CD4-positive, CD25-positive, alpha-beta regulatory T cell (primary cell): ENCODE results near the gene TOE1. TPM values are rescaled to one million over a fixed set of nuclear protein-coding genes. Genes with fewer than 3 reads are reported as not detected.

ENCODE experiments used
- ATAC-seq, 2 donors: fragments of 150-1000 bp; cut with Tn5 transposase; one replicate each; pipeline ENCODE4 v1.10.0; 2021; ENCODE audit warnings: low read depth in 2 of 2, moderate number of reproducible peaks in 2 of 2, moderate library complexity in 1 of 2
- DNase-seq, 3 donors: peaks; one replicate each; pipeline versions ENCODE4 v3.0.0 to v3.0.0-alpha.2; 2012 to 2022; ENCODE audit warnings: mixed read lengths in 1 of 3
- H3K27ac ChIP-seq: one replicate; pipeline ENCODE4 v1.7.0; 2013; ENCODE audit warnings: mild to moderate bottlenecking, low read length; ENCODE audit not compliant: insufficient read depth, poor library complexity, severe bottlenecking
- H3K27me3 ChIP-seq: one replicate; pipeline ENCODE4 v1.7.0; 2013; ENCODE audit warnings: low read length; ENCODE audit not compliant: control insufficient read depth, insufficient read depth
- H3K36me3 ChIP-seq: one replicate; pipeline ENCODE4 v1.7.0; 2013; ENCODE audit warnings: mild to moderate bottlenecking, low read length, moderate library complexity; ENCODE audit not compliant: control insufficient read depth, insufficient read depth
- H3K4me1 ChIP-seq: 2 replicates; pipeline ENCODE4 v1.7.0; 2013; ENCODE audit warnings: mild to moderate bottlenecking, low read length; ENCODE audit not compliant: insufficient read depth, control insufficient read depth, poor library complexity, severe bottlenecking
- H3K4me3 ChIP-seq: one replicate; pipeline ENCODE4 v1.7.0; 2013; ENCODE audit warnings: low read depth, mild to moderate bottlenecking, low read length, moderate library complexity
- H3K9me3 ChIP-seq, 2 experiments: 1 replicate in 1 of 2; 2 replicates in 1 of 2; pipeline ENCODE4 v1.7.0; 2013; ENCODE audit warnings: low read length in 2 of 2, mild to moderate bottlenecking in 1 of 2, moderate library complexity in 1 of 2; ENCODE audit not compliant: control insufficient read depth in 2 of 2
- H3K27ac Mint-ChIP-seq, 3 donors: one replicate each; pipeline ENCODE4 v1.8.0; 2020 to 2022; ENCODE audit warnings: mild to moderate bottlenecking in 3 of 3, mixed read lengths in 3 of 3, moderate library complexity in 2 of 3
- H3K27me3 Mint-ChIP-seq: one replicate; pipeline ENCODE4 v1.8.0; 2022; ENCODE audit warnings: mild to moderate bottlenecking, mixed read lengths
- H3K36me3 Mint-ChIP-seq: one replicate; pipeline ENCODE4 v1.8.0; 2020; ENCODE audit warnings: mixed read lengths
- H3K4me1 Mint-ChIP-seq, 4 donors: one replicate each; pipeline ENCODE4 v1.8.0; 2020 to 2022; ENCODE audit warnings: mixed read lengths in 4 of 4, mild to moderate bottlenecking in 1 of 4
- H3K4me3 Mint-ChIP-seq, 4 donors: one replicate each; pipeline ENCODE4 v1.8.0; 2020 to 2022; ENCODE audit warnings: mild to moderate bottlenecking in 4 of 4, mixed read lengths in 4 of 4, moderate library complexity in 3 of 4
- H3K9me3 Mint-ChIP-seq, 7 donors: one replicate each; pipeline ENCODE4 v1.8.0; 2020 to 2022; ENCODE audit warnings: mixed read lengths in 7 of 7, mild to moderate bottlenecking in 3 of 7, moderate library complexity in 2 of 7
- polyA plus RNA-seq, 4 donors: library from polyadenylated mRNA; unstranded; fragments of 300-500 nt; fragmentation: Illumina TruSeq; gene quantifications; one replicate each; pipeline ENCODE4 v1.2.3, GENCODE V29; 2021
- total RNA-seq: library from RNA; stranded (reverse); gene quantifications from one replicate; pipeline ENCODE4 v1.2.3, GENCODE V29; 2022

TOE1 gene
- total and polyA plus RNA-seq, 5 donors from 2014 or later: 12.1 to 48.7 (median 16.0) TPM

- ATAC-seq: no peak
- H3K27me3 Mint-ChIP-seq: peaks cover 5% of the 10 kb centered on the region
- no peak for DNase-seq
Observed at GRCh38 chr1:45302505-45303150, 37.3 kb upstream of the TOE1 start.

GRCh38 chr1:45303520-45304310 lies 36.3 kb upstream of the TOE1 start:
- H3K27me3 ChIP-seq: no peaks in the 10 kb centered on the region
- H3K36me3 Mint-ChIP-seq: no peaks in the 10 kb centered on the region
- peaks cover 13% of the 10 kb centered on the region for H3K4me1 ChIP-seq
- H3K9me3 ChIP-seq: no peaks in the 10 kb centered on the region
- H3K4me1 Mint-ChIP-seq: peaks cover 5 to 50% (median 25%) of the 10 kb centered on the region in 4 donors
- peak overlapping the region; percentile 78 for H3K4me3 ChIP-seq
- peaks cover 5% of the 10 kb centered on the region for H3K27me3 Mint-ChIP-seq
- H3K36me3 ChIP-seq: no peaks in the 10 kb centered on the region
- H3K27ac ChIP-seq: peak overlapping the region; percentile 89
- H3K27ac Mint-ChIP-seq: peak overlapping the region; percentile 96 to 98 (median 97)
- peak; percentile 87 to 89 for ATAC-seq
- peak overlapping the region; percentile 92 to 99 (median 92) for H3K4me3 Mint-ChIP-seq
- no peaks in the 10 kb centered on the region for H3K9me3 Mint-ChIP-seq
- peak; percentile 92 to 99 (median 96) for DNase-seq

More at GRCh38 chr1:45302505-45303150, 37.3 kb upstream of the TOE1 start:
- peak overlapping the region; percentile 32 for H3K4me3 ChIP-seq
- H3K27me3 ChIP-seq: no peaks in the 10 kb centered on the region
- no peaks in the 10 kb centered on the region for H3K9me3 ChIP-seq
- H3K4me1 Mint-ChIP-seq: peaks cover 5 to 50% (median 25%) of the 10 kb centered on the region in 4 donors
- peaks cover 13% of the 10 kb centered on the region for H3K4me1 ChIP-seq
- peak overlapping the region in 2 of 3 donors; percentile 6 to 36 for H3K27ac Mint-ChIP-seq
- H3K36me3 ChIP-seq: no peaks in the 10 kb centered on the region
- H3K9me3 Mint-ChIP-seq: no peaks in the 10 kb centered on the region
- peak overlapping the region; percentile 89 for H3K27ac ChIP-seq
- H3K36me3 Mint-ChIP-seq: no peaks in the 10 kb centered on the region
- H3K4me3 Mint-ChIP-seq: peak overlapping the region; percentile 92 to 99 (median 92)

- peak in 1 of 3 donors; percentile 27 for DNase-seq
- H3K4me3 ChIP-seq: peak overlapping the region; percentile 78
Observed at GRCh38 chr1:45304311-45305081, 35.5 kb upstream of the TOE1 start.

GRCh38 chr1:45305231-45305630 lies 34.7 kb upstream of the TOE1 start:
- no peak for ATAC-seq
- no peak for DNase-seq
- peak overlapping the region; percentile 1 for H3K27ac ChIP-seq

More at GRCh38 chr1:45304311-45305081, 35.5 kb upstream of the TOE1 start:
- Histone ChIP-seq H3K27me3 (no peaks in the 10 kb centered on the region), H3K27ac (peak overlapping the region; percentile 89), H3K36me3 (no peaks in the 10 kb centered on the region), H3K9me3 (no peaks in the 10 kb centered on the region), H3K4me1 (peaks cover 13% of the 10 kb centered on the region)
- H3K36me3 Mint-ChIP-seq: no peaks in the 10 kb centered on the region
- ATAC-seq: no peak
- H3K4me3 Mint-ChIP-seq: peak overlapping the region; percentile 92 to 99 (median 92)
- peaks cover 5% of the 10 kb centered on the region for H3K27me3 Mint-ChIP-seq
- peak overlapping the region; percentile 96 to 98 (median 97) for H3K27ac Mint-ChIP-seq
- H3K9me3 Mint-ChIP-seq: no peaks in the 10 kb centered on the region
- H3K4me1 Mint-ChIP-seq: peaks cover 5 to 50% (median 25%) of the 10 kb centered on the region in 4 donors

GRCh38 chr1:45306319-45306718 lies 33.7 kb upstream of the TOE1 start:
- H3K36me3 Mint-ChIP-seq: no peaks in the 10 kb centered on the region
- H3K27ac ChIP-seq: no peak overlapping the region
- no peaks in the 10 kb centered on the region for H3K27me3 ChIP-seq
- peak overlapping the region; percentile 13 to 92 (median 56) for H3K4me3 Mint-ChIP-seq
- no peaks in the 10 kb centered on the region for H3K36me3 ChIP-seq
- peaks cover 0 to 44% (median 22%) of the 10 kb centered on the region in 4 donors for H3K4me1 Mint-ChIP-seq
- H3K27ac Mint-ChIP-seq: peak overlapping the region in 2 of 3 donors; percentile 23 to 66
- H3K4me1 ChIP-seq: peaks cover 13% of the 10 kb centered on the region
- no peaks in the 10 kb centered on the region for H3K9me3 ChIP-seq
- peaks cover 4% of the 10 kb centered on the region for H3K27me3 Mint-ChIP-seq
- H3K9me3 Mint-ChIP-seq: no peaks in the 10 kb centered on the region
- peak in 1 of 3 donors; percentile 56 for DNase-seq
- no peak for ATAC-seq
- no peak overlapping the region for H3K4me3 ChIP-seq

More at GRCh38 chr1:45305231-45305630, 34.7 kb upstream of the TOE1 start:
- Mint-ChIP-seq H3K9me3 (no peaks in the 10 kb centered on the region), H3K36me3 (no peaks in the 10 kb centered on the region), H3K4me3 (peak overlapping the region; percentile 67 to 99 (median 92)), H3K4me1 (peaks cover 4 to 49% (median 25%) of the 10 kb centered on the region in 4 donors), H3K27me3 (peaks cover 6% of the 10 kb centered on the region), H3K27ac (peak overlapping the region; percentile 96 to 98 (median 97))
- Histone ChIP-seq H3K36me3 (no peaks in the 10 kb centered on the region), H3K4me3 (no peak overlapping the region), H3K27me3 (no peaks in the 10 kb centered on the region), H3K9me3 (no peaks in the 10 kb centered on the region), H3K4me1 (peaks cover 13% of the 10 kb centered on the region)

GRCh38 chr1:45306905-45307304 lies 33.1 kb upstream of the TOE1 start:
- H3K4me3 Mint-ChIP-seq: peak overlapping the region in 1 of 4 donors; percentile 79
- no peaks in the 10 kb centered on the region for H3K9me3 Mint-ChIP-seq
- DNase-seq (no peak), ATAC-seq (no peak)
- Histone ChIP-seq H3K27ac (no peak overlapping the region), H3K4me3 (no peak overlapping the region), H3K4me1 (peaks cover 13% of the 10 kb centered on the region), H3K36me3 (no peaks in the 10 kb centered on the region), H3K27me3 (no peaks in the 10 kb centered on the region), H3K9me3 (no peaks in the 10 kb centered on the region)
- peaks cover 4% of the 10 kb centered on the region for H3K27me3 Mint-ChIP-seq
- no peak overlapping the region for H3K27ac Mint-ChIP-seq
- H3K36me3 Mint-ChIP-seq: no peaks in the 10 kb centered on the region
- peaks cover 0 to 40% (median 22%) of the 10 kb centered on the region in 4 donors for H3K4me1 Mint-ChIP-seq

- peaks cover 4% of the 10 kb centered on the region for H3K27me3 Mint-ChIP-seq
- H3K4me3 Mint-ChIP-seq: no peak overlapping the region
- H3K9me3 Mint-ChIP-seq: no peaks in the 10 kb centered on the region
- ATAC-seq (no peak), DNase-seq (no peak)
- no peaks in the 10 kb centered on the region for H3K4me1 ChIP-seq
- no peaks in the 10 kb centered on the region for H3K4me1 Mint-ChIP-seq
- H3K27ac ChIP-seq: no peak overlapping the region
- peaks cover 1% of the 10 kb centered on the region for H3K27me3 ChIP-seq
- no peak overlapping the region for H3K4me3 ChIP-seq
- no peaks in the 10 kb centered on the region for H3K36me3 ChIP-seq
- H3K9me3 ChIP-seq: no peaks in the 10 kb centered on the region
- H3K36me3 Mint-ChIP-seq: no peaks in the 10 kb centered on the region
- no peak overlapping the region for H3K27ac Mint-ChIP-seq
Observed at GRCh38 chr1:45314266-45314665, 25.7 kb upstream of the TOE1 start.
